Left ventricle myocardium inferior (tissue), 1 donor: ENCODE measurements around the gene UGT1A10. TPM values are rescaled to one million over a fixed set of nuclear protein-coding genes. Genes with fewer than 3 reads are reported as not detected.
"Not testable (repeated sequence)": the region's sequence is repeated elsewhere in the genome, so short reads cannot be mapped to it uniquely, and the experiment has no call there.

Source experiments
- DNase-seq: peaks from one replicate; pipeline ENCODE4 v3.0.0-alpha.2; 2020
- H3K27ac ChIP-seq: fragments of 200-600 bp; replicated peaks from 2 replicates; pipeline ENCODE4 v1.8.0; 2021
- H3K27me3 ChIP-seq: fragments of 200-600 bp; 2 replicates; pipeline ENCODE4 v1.8.0; 2021; ENCODE audit warnings: low read depth
- H3K36me3 ChIP-seq: fragments of 200-600 bp; 2 replicates; pipeline ENCODE4 v1.8.0; 2021
- H3K4me1 ChIP-seq: fragments of 200-600 bp; 2 replicates; pipeline ENCODE4 v1.8.0; 2021
- H3K4me3 ChIP-seq: fragments of 200-600 bp; 2 replicates; pipeline ENCODE4 v1.8.0; 2021; ENCODE audit warnings: mild to moderate bottlenecking, moderate library complexity
- H3K9me3 ChIP-seq: fragments of 200-600 bp; replicated peaks from 2 replicates; pipeline ENCODE4 v1.8.0; 2021
- CTCF ChIP-seq: fragments of 200-600 bp; IDR thresholded peaks from 2 replicates; pipeline ENCODE4 v1.8.0; 2021; ENCODE audit warnings: antibody characterized with exemption, mild to moderate bottlenecking, borderline replicate concordance
- intact Hi-C: fragments of 100-400 bp; cut with micrococcal nuclease; formaldehyde crosslinking; loops from one replicate; pipeline ENCODE4 v1.11.0; 2022
- total RNA-seq: library from RNA; stranded (reverse); fragmentation: NEBNext Ultra II Directional; extraction: Animal tissue kit (Norgen Biotek cat#: 25700); gene quantifications from one replicate; pipeline ENCODE4 v1.2.1, GENCODE V29; 2021
- donor health status: DM: no; HTN: yes; CAD: no; lungs with severe emphysema.

Gene UGT1A10
- total RNA-seq, 1 donor from 2014 or later: not detected

DNA sequence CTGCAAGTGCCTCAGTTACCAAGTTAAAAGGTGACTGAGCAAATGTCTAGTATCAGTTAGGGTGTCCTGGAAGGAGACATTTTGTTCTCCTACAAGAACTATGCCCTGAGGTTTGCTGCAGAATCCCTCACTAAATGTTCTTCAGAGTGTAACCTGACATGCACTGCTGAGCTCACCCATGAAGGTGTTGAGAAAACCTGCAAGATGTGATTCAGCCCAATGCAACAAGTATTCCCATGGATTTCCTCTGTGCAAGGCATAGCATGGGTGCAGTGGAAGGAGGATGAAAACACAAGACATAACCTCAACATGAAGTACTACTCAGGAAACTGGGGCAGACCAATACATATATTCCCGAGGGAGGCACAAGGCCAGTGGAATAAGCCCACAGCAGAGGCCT, 34.2 kb upstream of the UGT1A10 start:
- Histone ChIP-seq H3K27me3 (peaks cover 49% of the 10 kb centered on the region), H3K4me3 (no peak overlapping the region), H3K27ac (no peak overlapping the region), H3K9me3 (no peaks in the 10 kb centered on the region), H3K4me1 (no peaks in the 10 kb centered on the region), H3K36me3 (no peaks in the 10 kb centered on the region)
- no peak for DNase-seq
- intact Hi-C loops: no loop called here
- no peak for TF ChIP-seq CTCF

DNA sequence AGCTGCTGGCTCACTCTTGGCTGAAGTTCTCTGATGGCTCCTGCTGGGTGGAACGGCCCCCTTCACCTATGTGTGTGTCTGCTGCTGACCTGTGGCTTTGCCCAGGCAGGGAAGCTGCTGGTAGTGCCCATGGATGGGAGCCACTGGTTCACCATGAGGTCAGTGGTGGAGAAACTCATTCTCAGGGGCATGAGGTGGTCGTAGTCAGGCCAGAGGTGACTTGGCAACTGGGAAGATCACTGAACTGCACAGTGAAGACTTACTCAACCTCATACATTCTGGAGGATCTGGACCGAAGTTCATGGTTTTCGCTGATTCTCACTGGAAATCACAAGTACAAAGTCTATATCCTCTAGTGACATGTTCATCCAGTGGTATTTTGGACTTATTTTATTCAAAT, 32.7 kb upstream of the UGT1A10 start:
- Histone ChIP-seq H3K4me1 (no peaks in the 10 kb centered on the region), H3K36me3 (no peaks in the 10 kb centered on the region), H3K4me3 (no peak overlapping the region), H3K27me3 (peaks cover 49% of the 10 kb centered on the region), H3K9me3 (no peaks in the 10 kb centered on the region), H3K27ac (no peak overlapping the region)
- DNase-seq: no peak
- intact Hi-C loops: no loop called here
- no peak for TF ChIP-seq CTCF

DNA sequence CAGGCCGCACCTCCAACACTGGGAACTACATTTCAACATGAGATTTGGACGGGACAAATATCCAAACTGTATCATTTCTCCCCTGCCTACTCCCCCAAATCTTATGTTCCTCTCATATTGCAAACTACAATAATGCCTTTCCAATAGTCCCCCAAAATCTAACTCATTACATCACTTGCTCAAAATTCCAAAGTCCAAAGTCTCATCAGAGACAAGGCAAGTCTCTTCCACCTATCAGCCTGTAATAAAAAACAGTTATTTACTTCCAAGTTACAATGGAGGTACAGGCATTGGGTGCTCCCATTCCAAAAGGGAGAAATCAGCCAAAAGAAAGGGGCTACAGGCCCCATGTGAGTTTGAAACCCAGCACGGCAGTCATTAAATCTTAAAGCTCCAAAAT, 31.4 kb upstream of the UGT1A10 start:
- no peak for TF ChIP-seq CTCF
- Histone ChIP-seq H3K27me3 (peaks cover 43% of the 10 kb centered on the region), H3K36me3 (no peaks in the 10 kb centered on the region), H3K9me3 (no peaks in the 10 kb centered on the region), H3K27ac (no peak overlapping the region), H3K4me3 (no peak overlapping the region), H3K4me1 (no peaks in the 10 kb centered on the region)
- no peak for DNase-seq
- intact Hi-C loops: no loop called here

GRCh38 chr2:233605680-233606079, 30.6 kb upstream of the UGT1A10 start:
- peaks cover 7% of the 10 kb centered on the region for H3K9me3 ChIP-seq
- no peaks in the 10 kb centered on the region for H3K36me3 ChIP-seq
- H3K4me3 ChIP-seq: no peak overlapping the region
- intact Hi-C loops: no loop called here
- H3K27ac ChIP-seq: no peak overlapping the region
- no peak for DNase-seq
- TF ChIP-seq CTCF: no peak
- H3K27me3 ChIP-seq: peaks cover 35% of the 10 kb centered on the region
- no peaks in the 10 kb centered on the region for H3K4me1 ChIP-seq

DNA sequence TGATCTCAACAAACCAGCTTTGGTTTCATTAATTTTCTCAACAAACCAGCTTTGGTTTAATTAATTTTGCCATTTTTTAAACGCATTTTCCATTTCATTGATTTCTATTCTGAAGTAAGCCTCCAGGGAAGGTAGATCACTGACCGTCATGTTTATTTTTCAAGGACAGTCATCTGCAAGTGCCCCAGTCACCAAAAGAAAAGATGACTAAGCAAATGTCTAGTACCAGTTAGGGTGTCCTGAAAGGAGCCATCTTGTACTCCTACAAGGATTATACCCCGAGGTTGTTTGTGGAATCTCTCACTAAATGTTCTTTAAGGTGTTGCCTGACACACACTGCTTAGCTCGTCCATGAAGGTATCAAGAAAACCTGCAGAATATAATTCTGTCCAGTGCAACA, 25.0 kb upstream of the UGT1A10 start:
- no peak overlapping the region for H3K4me3 ChIP-seq
- no peaks in the 10 kb centered on the region for H3K36me3 ChIP-seq
- H3K9me3 ChIP-seq: peaks cover 48% of the 10 kb centered on the region
- H3K27me3 ChIP-seq: peaks cover 6% of the 10 kb centered on the region
- no peak overlapping the region for H3K27ac ChIP-seq
- no peaks in the 10 kb centered on the region for H3K4me1 ChIP-seq
- DNase-seq: no peak
- no peak for TF ChIP-seq CTCF
- intact Hi-C loops: no loop called here

DNA sequence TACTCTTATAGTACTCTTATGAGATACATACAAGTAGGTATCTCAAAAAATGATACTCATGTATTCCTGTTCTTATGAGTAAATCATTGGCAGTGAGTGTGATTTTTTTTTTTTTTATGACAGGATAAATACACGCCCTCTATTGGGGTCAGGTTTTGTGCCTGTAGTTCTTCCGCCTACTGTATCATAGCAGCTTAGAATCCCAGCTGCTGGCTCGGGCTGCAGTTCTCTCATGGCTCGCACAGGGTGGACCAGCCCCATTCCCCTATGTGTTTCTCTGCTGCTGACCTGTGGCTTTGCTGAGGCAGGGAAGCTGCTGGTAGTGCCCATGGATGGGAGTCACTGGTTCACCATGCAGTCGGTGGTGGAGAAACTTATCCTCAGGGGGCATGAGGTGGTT, 18.8 kb upstream of the UGT1A10 start, which contains the start of gene UGT1A8:
Gene UGT1A8 (plus strand): TSS at position 158 of the 400 bp plus-strand sequence. CDS start 75 bp downstream, at position 233.
- H3K27ac ChIP-seq, H3K36me3 ChIP-seq, H3K4me1 ChIP-seq, DNase-seq, H3K4me3 ChIP-seq, intact Hi-C loops: not testable (repeated sequence)
- Histone ChIP-seq H3K9me3 (peaks cover 29% of the 10 kb centered on the region), H3K27me3 (peaks cover 15% of the 10 kb centered on the region)
